ENCODE results near the gene GSX1.
"Not testable (repeated sequence)": the region's sequence is repeated elsewhere in the genome, so short reads cannot be mapped to it uniquely, and the experiment has no call there.

GSX1 gene

GRCh38 chr13:27792393-27793218, at the start of gene GSX1:
Gene GSX1 (plus strand): TSS chr13:27792483. CDS start chr13:27792691, 208 bp downstream.
- no peak for DNase-seq

GRCh38 chr13:27744801-27745200, 47.5 kb upstream of the GSX1 start:
- no peak for DNase-seq

GRCh38 chr13:27745301-27745700, 47.0 kb upstream of the GSX1 start:
- DNase-seq: no peak

- DNase-seq: not testable (repeated sequence)
Measured at GRCh38 chr13:27748143-27748542, 44.1 kb upstream of the GSX1 start.

- DNase-seq: no peak
Measured at GRCh38 chr13:27751953-27752532, 40.2 kb upstream of the GSX1 start.

- no peak for DNase-seq
Measured at GRCh38 chr13:27765650-27766049, 26.6 kb upstream of the GSX1 start.

GRCh38 chr13:27770809-27771208, 21.5 kb upstream of the GSX1 start:
- DNase-seq: no peak

GRCh38 chr13:27772651-27773425, 19.4 kb upstream of the GSX1 start:
- no peak for DNase-seq

GRCh38 chr13:27774169-27774568, 18.1 kb upstream of the GSX1 start:
- no peak for DNase-seq

- DNase-seq: no peak
Measured at GRCh38 chr13:27774651-27775050, 17.6 kb upstream of the GSX1 start.

- DNase-seq: no peak
Measured at GRCh38 chr13:27775943-27776342, 16.3 kb upstream of the GSX1 start.

- no peak for DNase-seq
Measured at GRCh38 chr13:27782151-27782550, 10.1 kb upstream of the GSX1 start.

- DNase-seq: no peak
Measured at GRCh38 chr13:27783111-27783510, 9.2 kb upstream of the GSX1 start.

- DNase-seq: no peak
Measured at GRCh38 chr13:27788271-27788670, 4.0 kb upstream of the GSX1 start.

GRCh38 chr13:27789153-27789494, 3.2 kb upstream of the GSX1 start:
- no peak for DNase-seq

GRCh38 chr13:27789495-27790303, 2.6 kb upstream of the GSX1 start:
- DNase-seq: no peak

- DNase-seq: no peak
Measured at GRCh38 chr13:27790523-27790922, 1.8 kb upstream of the GSX1 start.

- DNase-seq: no peak
Measured at GRCh38 chr13:27791146-27791900, 960 bp upstream of the GSX1 start.

GRCh38 chr13:27791901-27792392, 336 bp upstream of the GSX1 start:
- DNase-seq: no peak

GRCh38 chr13:27793507-27794367, 1.5 kb downstream of the GSX1 start:
- DNase-seq: no peak

- no peak for DNase-seq
Measured at GRCh38 chr13:27794368-27794691, 2.0 kb downstream of the GSX1 start.

Data from NCI-H774 (cell line).